Fibroblast of skin of abdomen (primary cell): ENCODE measurements around the gene PLAGL2.
"Not testable (repeated sequence)": the region's sequence is repeated elsewhere in the genome, so short reads cannot be mapped to it uniquely, and the experiment has no call there.

ENCODE experiments used
- DNase-seq: peaks from one replicate; pipeline ENCODE4 v3.0.0-alpha.2; 2013

The PLAGL2 gene

GRCh38 chr20:32204205-32205109, 3.1 kb downstream of the PLAGL2 start:
- no peak for DNase-seq

GRCh38 chr20:32203356-32204204, 4.0 kb downstream of the PLAGL2 start:
- no peak for DNase-seq

GRCh38 chr20:32201977-32202363, 5.6 kb downstream of the PLAGL2 start:
- DNase-seq, result peak; percentile 19

GRCh38 chr20:32201296-32201976, 6.1 kb downstream of the PLAGL2 start:
- DNase-seq, result peak; percentile 25

- no peak for DNase-seq
Observed at GRCh38 chr20:32199006-32199405, 8.5 kb downstream of the PLAGL2 start.

GRCh38 chr20:32197136-32197535, 10.4 kb downstream of the PLAGL2 start:
- not testable (repeated sequence) for DNase-seq

- DNase-seq, result not testable (repeated sequence)
Observed at GRCh38 chr20:32196613-32197012, 10.9 kb downstream of the PLAGL2 start.

- no peak for DNase-seq
Observed at GRCh38 chr20:32195581-32195980, 12.0 kb downstream of the PLAGL2 start.

- no peak for DNase-seq
Observed at GRCh38 chr20:32193996-32194395, 13.5 kb downstream of the PLAGL2 start.

GRCh38 chr20:32193336-32193735, 14.2 kb downstream of the PLAGL2 start:
- not testable (repeated sequence) for DNase-seq

GRCh38 chr20:32192698-32193097, 14.8 kb downstream of the PLAGL2 start:
- no peak for DNase-seq

- peak; percentile 11 for DNase-seq
Observed at GRCh38 chr20:32191873-32192272, 15.7 kb downstream of the PLAGL2 start.

GRCh38 chr20:32191422-32191821, 16.1 kb downstream of the PLAGL2 start:
- DNase-seq, result no peak

GRCh38 chr20:32190616-32191415, 16.7 kb downstream of the PLAGL2 start:
- no peak for DNase-seq

- DNase-seq, result peak; percentile 36
Observed at GRCh38 chr20:32189691-32190615, 17.6 kb downstream of the PLAGL2 start.

- DNase-seq, result no peak
Observed at GRCh38 chr20:32189123-32189410, 18.5 kb downstream of the PLAGL2 start.

GRCh38 chr20:32188376-32189122, 19.0 kb downstream of the PLAGL2 start:
- no peak for DNase-seq

- no peak for DNase-seq
Observed at GRCh38 chr20:32186506-32186905, 21.0 kb downstream of the PLAGL2 start.

- no peak for DNase-seq
Observed at GRCh38 chr20:32184961-32185603, 22.5 kb downstream of the PLAGL2 start.
